Measurements from ENCODE around the gene LILRA1. TPM values are rescaled to one million over a fixed set of nuclear protein-coding genes. Genes with fewer than 3 reads are reported as not detected.

The LILRA1 gene
- total and polyA plus RNA-seq, 10 of the 15 experiments (the other 5 are each of a cell fraction or from before 2014, with no cell fraction given): 0.04 TPM; not detected in 9

DNA sequence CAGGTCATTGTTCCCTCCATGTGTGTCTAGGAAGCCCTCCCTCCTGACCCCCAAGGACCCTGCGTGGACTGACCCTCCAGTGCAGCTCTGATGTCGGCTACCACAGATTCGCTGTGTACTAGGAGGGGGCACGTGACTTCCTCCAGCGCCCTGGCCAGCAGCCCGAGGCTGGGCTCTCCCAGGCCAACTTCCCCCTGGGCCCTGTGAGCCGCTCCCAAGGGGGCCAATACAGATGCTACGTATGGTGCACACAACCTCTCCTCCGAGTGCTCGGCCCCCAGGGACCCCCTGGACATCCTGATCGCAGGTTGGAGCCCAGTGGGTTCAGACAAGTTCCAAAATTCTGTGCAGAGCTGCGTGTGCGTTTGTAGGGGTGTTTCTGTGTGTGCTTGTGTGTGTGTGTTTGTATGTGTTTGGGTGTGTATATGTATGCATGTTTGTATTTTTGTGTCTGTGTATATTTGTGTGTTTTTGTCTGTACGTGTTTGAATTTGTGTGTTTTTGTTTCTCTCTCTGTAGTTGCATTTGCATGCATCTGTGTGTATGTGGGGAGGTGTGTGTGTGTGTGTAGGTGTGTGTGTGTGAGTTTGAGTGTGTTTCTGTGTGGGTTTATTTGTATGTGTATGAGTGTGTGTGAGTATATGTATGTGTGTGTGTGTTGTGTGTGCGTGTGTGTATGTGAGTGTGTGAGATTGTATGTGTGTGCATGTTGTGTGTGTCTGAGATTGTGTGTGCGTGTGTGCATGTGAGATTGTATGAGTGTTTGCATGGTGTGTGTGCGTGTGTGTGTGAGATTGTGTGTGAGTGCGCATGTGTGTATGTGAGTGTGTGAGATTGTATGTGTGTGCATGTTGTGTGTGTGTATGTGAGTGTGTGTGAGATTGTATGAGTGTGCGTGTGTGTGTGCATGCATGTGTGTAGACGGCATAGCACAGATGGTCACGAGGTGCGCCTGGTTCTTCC, 41.2 kb upstream of the LILRA1 start:
- ATAC-seq (peak; percentile 87), FAIRE-seq (peak; percentile 74), DNase-seq (ENCODE audit: low read depth, low spot score) (peak; percentile 40)
- H3K9me3 ChIP-seq (replicated peaks; ENCODE audit: control insufficient read depth, insufficient read depth, low read length): no peaks in the 10 kb centered on the region
- POLR2A ChIA-PET: interaction anchor here (0.8 to 1.4 kb wide), 5 partner anchors 17 to 70 kb away, joined by 3 to 9 read pairs (median 3); no protein-coding TSS in a partner anchor
- H4K20me1 ChIP-seq (ENCODE audit: control insufficient read depth, insufficient read depth): no peaks in the 10 kb centered on the region
- RAD21 ChIA-PET (ENCODE audit: unreplicated experiment): interaction anchor here (0.8 to 1.9 kb wide), 5 partner anchors 33 to 102 kb away, joined by 3 to 17 read pairs (median 4); no protein-coding TSS in a partner anchor
- H3K4me3 ChIP-seq: peak overlapping the region; percentile 48; the same call in 1 of the 2 replicates
- CTCF ChIA-PET: interaction anchor here (1.1 to 1.9 kb wide), 7 partner anchors 21 to 122 kb away, joined by 3 to 9 read pairs (median 4); partner anchors contain the start of gene LILRA2
- SMC1A ChIA-PET (ENCODE audit: uncharacterized antibody, unreplicated experiment): interaction anchor here (0.7 to 2.4 kb wide), 10 partner anchors 17 to 122 kb away, joined by 3 to 19 read pairs (median 5); no protein-coding TSS in a partner anchor
- peak overlapping the region; percentile 33 for H3K27ac ChIP-seq (ENCODE audit: control insufficient read depth, insufficient read depth)
- H3K4me1 ChIP-seq (ENCODE audit: control insufficient read depth, insufficient read depth, low read length): peaks cover 27% of the 10 kb centered on the region
- no TSS peak for BruUV-seq (replicated peaks)
- H3K27me3 ChIP-seq (replicated peaks in 1 of 2; ENCODE audit: control insufficient read depth in 2 of 2, insufficient read depth in 2 of 2, low read length in 1 of 2): no peaks in the 10 kb centered on the region
- peak overlapping the region; percentile 30; the same call in 1 of the 2 replicates for H3K9ac ChIP-seq (ENCODE audit: control insufficient read depth, insufficient read depth, low read length)
- H3K4me2 ChIP-seq (ENCODE audit: control insufficient read depth, insufficient read depth): peak overlapping the region; percentile 68
- intact Hi-C loops (cut with micrococcal nuclease; ENCODE audit: unreplicated experiment) (loop anchor here (2.0 to 5.0 kb wide), 4 partner anchors 17 to 70 kb away; no protein-coding TSS in a partner anchor), in situ Hi-C loops (cut with MboI) (no loop called here)
- no peaks in the 10 kb centered on the region for H3K79me2 ChIP-seq (ENCODE audit: control insufficient read depth, insufficient read depth, low read length)
- WGBS (ENCODE audit: insufficient coverage, insufficient replicate concordance, low lambda C conversion rate, missing lambda C conversion rate): 27% methylated on average over 22 of the region's 22 CpGs
- H2AFZ ChIP-seq (ENCODE audit: control insufficient read depth, low read depth, low read length): peak overlapping the region; percentile 77
- H3K36me3 ChIP-seq (ENCODE audit: control insufficient read depth in 2 of 2, insufficient read depth in 2 of 2, low read length in 1 of 2): no peaks in the 10 kb centered on the region
- TF ChIP-seq MTA3 (IDR thresholded peaks at IDR 0.05; ENCODE audit: borderline replicate concordance, low read length): 0 out of 2 replicates have a peak, but pooled peaks have one; percentile 19
- TF ChIP-seq SMARCA5 (IDR thresholded peaks at IDR 0.05): no peak
- peak; percentile 78; the same call in 1 of the 2 replicates for TF ChIP-seq TCF12 (IDR thresholded peaks at IDR 0.05; ENCODE audit: low read depth, low read length)
- TF ChIP-seq, protein P1, sequence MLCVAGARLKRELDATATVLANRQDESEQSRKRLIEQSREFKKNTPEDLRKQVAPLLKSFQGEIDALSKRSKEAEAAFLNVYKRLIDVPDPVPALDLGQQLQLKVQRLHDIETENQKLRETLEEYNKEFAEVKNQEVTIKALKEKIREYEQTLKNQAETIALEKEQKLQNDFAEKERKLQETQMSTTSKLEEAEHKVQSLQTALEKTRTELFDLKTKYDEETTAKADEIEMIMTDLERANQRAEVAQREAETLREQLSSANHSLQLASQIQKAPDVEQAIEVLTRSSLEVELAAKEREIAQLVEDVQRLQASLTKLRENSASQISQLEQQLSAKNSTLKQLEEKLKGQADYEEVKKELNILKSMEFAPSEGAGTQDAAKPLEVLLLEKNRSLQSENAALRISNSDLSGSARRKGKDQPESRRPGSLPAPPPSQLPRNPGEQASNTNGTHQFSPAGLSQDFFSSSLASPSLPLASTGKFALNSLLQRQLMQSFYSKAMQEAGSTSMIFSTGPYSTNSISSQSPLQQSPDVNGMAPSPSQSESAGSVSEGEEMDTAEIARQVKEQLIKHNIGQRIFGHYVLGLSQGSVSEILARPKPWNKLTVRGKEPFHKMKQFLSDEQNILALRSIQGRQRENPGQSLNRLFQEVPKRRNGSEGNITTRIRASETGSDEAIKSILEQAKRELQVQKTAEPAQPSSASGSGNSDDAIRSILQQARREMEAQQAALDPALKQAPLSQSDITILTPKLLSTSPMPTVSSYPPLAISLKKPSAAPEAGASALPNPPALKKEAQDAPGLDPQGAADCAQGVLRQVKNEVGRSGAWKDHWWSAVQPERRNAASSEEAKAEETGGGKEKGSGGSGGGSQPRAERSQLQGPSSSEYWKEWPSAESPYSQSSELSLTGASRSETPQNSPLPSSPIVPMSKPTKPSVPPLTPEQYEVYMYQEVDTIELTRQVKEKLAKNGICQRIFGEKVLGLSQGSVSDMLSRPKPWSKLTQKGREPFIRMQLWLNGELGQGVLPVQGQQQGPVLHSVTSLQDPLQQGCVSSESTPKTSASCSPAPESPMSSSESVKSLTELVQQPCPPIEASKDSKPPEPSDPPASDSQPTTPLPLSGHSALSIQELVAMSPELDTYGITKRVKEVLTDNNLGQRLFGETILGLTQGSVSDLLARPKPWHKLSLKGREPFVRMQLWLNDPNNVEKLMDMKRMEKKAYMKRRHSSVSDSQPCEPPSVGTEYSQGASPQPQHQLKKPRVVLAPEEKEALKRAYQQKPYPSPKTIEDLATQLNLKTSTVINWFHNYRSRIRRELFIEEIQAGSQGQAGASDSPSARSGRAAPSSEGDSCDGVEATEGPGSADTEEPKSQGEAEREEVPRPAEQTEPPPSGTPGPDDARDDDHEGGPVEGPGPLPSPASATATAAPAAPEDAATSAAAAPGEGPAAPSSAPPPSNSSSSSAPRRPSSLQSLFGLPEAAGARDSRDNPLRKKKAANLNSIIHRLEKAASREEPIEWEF (IDR thresholded peaks at IDR 0.05; ENCODE audit: insufficient replicate concordance, low read depth, low read length): peak; percentile 68
- TF ChIP-seq, protein P2, sequence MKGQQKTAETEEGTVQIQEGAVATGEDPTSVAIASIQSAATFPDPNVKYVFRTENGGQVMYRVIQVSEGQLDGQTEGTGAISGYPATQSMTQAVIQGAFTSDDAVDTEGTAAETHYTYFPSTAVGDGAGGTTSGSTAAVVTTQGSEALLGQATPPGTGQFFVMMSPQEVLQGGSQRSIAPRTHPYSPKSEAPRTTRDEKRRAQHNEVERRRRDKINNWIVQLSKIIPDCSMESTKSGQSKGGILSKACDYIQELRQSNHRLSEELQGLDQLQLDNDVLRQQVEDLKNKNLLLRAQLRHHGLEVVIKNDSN (IDR thresholded peaks at IDR 0.05; ENCODE audit: borderline replicate concordance, extremely low read length, insufficient read depth, low read depth, low read length): peak; percentile 87
- peak; percentile 93 for TF ChIP-seq GATAD2B (conservative IDR thresholded peaks at IDR 0.05; ENCODE audit: low read depth)
- TF ChIP-seq LARP7 (IDR thresholded peaks at IDR 0.05): no peak
- TF ChIP-seq, protein P3, sequence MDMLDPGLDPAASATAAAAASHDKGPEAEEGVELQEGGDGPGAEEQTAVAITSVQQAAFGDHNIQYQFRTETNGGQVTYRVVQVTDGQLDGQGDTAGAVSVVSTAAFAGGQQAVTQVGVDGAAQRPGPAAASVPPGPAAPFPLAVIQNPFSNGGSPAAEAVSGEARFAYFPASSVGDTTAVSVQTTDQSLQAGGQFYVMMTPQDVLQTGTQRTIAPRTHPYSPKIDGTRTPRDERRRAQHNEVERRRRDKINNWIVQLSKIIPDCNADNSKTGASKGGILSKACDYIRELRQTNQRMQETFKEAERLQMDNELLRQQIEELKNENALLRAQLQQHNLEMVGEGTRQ (IDR thresholded peaks at IDR 0.05; ENCODE audit: borderline replicate concordance, low read depth, low read length): peak; percentile 59
- TF ChIP-seq, protein P4, sequence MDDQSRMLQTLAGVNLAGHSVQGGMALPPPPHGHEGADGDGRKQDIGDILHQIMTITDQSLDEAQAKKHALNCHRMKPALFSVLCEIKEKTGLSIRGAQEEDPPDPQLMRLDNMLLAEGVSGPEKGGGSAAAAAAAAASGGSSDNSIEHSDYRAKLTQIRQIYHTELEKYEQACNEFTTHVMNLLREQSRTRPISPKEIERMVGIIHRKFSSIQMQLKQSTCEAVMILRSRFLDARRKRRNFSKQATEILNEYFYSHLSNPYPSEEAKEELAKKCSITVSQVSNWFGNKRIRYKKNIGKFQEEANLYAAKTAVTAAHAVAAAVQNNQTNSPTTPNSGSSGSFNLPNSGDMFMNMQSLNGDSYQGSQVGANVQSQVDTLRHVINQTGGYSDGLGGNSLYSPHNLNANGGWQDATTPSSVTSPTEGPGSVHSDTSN (IDR thresholded peaks at IDR 0.05; ENCODE audit: insufficient replicate concordance, low read depth, low read length): peak; percentile 7
- TF ChIP-seq HDGF (IDR thresholded peaks at IDR 0.05): peak; percentile 67; the same call in 1 of the 2 replicates
- peak; percentile 98 for TF ChIP-seq MEF2B (IDR thresholded peaks at IDR 0.05; ENCODE audit: partially characterized antibody, poor library complexity, severe bottlenecking)
- no peak for TF ChIP-seq EGR1 (IDR thresholded peaks at IDR 0.05; ENCODE audit: borderline replicate concordance in 1 of 2, low read depth in 2 of 2, low read length in 2 of 2)

All from GM12878 (cell line).